HG02571 (cell line): Measurements from ENCODE around the gene ZRANB1.
"Not testable (repeated sequence)": the region's sequence is repeated elsewhere in the genome, so short reads cannot be mapped to it uniquely, and the experiment has no call there.

ENCODE experiments used
- ATAC-seq: cut with Tn5 transposase; IDR thresholded peaks from one replicate; pipeline ENCODE4 v1.9.1; 2021; ENCODE audit warnings: mild to moderate bottlenecking, moderate library complexity; ENCODE audit not compliant: unreplicated experiment

Gene ZRANB1

DNA sequence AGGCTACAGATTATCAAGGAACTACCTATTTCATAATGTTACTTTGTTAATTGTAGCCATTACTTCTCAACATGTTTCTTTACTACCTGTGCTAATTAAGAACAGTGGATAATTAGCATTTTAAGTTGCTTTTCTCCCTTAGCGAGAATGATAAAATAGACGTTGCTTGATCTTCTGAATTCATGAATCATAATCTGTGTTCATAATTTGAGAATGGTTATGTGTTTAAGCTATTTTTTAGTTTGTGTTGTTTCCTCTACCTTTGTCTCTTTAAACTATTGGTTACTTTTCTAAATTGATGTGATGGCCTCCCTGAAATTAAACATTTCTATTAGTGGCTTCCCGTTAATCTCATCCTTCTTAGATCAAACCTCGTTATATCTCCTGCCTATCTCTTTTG lies at the start of gene ZRANB1:
TSS of gene ZRANB1 (plus strand) at position 301 of the 400 bp plus-strand sequence. CDS start 371 bp downstream, outside the sequence.
- ATAC-seq = no peak

- no peak for ATAC-seq
Measured at GRCh38 chr10:124892905-124893304, 49.0 kb upstream of the ZRANB1 start.

DNA sequence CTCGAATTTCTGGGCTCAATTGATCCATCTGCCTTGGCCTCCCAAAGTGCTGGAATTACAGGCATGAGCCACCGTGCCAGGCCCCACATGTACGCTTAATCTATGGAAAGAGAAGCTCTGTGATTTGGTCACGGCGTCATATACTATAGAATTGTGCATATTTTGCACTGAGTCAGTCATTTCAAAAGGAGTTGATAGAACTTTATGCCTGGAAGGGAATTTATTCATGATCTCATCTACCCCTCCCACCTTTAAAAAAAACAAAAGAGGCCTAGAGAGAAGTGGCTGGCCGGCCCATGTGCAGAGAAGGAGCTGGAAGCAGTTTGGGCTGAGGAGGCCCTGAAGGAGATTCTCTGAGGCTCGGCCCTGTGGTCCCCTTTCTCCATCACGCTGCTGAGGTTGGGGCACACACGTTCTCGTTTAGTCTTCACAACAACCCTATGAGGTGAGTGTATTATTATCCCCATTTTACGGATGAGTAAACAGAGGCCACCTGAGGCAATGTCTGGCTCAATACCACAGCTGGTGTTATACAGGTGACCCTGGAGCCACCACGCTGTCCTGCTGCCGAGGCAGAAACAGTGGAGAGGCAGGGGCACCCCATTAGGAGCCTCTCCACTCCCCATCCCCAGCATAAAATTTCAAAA lies 47.2 kb upstream of the ZRANB1 start:
- ATAC-seq = no peak

GRCh38 chr10:124896751-124897150 lies 45.2 kb upstream of the ZRANB1 start:
- ATAC-seq = no peak

DNA sequence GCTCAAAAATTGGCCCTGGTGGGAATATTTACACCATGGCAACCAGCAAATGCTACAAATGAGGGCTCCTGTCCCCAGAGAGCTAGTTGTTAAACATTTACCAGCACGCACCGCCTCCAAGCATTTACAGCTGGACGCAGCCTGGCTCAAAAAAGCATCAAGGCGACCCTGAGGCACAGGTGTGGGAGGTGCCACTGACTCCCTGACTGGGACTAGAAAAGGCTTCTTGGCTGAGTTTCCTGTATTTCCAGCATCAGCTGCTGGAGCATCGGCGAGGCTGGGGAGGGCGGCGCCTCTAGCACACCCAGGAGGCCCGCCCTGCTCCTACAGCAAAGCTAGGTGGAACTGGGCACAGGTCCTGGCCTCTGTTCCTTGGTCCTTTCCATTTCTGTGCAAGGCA lies 43.5 kb upstream of the ZRANB1 start:
- ATAC-seq = no peak

DNA sequence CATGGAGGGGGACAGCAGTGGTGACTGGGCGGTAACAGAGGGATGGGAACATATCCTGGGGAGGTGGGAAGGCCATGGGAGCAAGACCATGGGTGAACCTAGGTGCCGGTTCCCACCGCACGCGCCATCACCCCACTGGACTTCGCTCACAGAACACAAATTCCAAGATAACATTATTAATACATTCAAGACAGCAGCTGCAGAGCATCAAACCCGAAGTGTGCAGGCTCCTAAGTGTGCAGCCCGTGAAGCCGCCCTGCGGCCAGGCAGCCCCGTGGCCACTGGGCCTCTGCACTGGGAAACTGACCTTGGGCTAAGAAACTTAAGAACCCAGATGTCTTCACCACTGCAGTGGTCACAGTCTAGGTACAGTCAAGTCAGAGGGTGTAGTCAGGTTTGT lies 42.8 kb upstream of the ZRANB1 start:
- no peak for ATAC-seq

- ATAC-seq = no peak
Measured at GRCh38 chr10:124902462-124902861, 39.5 kb upstream of the ZRANB1 start.

DNA sequence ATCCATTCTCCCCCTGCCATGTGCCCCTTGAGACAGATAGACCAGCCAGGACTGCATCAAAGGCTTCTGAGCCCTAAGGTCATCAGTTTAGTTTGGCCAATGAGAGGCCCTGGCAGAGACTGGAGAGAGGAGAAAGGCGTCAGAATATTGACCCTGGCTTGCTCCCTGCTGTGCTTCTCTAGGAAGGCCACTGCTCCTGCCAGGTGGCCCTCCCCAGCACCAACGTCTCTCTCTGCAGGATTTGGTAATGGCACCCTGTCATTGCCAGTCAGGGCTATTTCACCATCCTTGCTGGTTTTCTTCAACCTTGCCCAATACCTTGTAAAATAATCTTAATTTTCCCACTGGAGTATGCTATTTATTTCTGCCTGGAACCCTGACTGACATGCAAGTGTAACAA lies 38.8 kb upstream of the ZRANB1 start:
- ATAC-seq = no peak

GRCh38 chr10:124904796-124905195 lies 37.1 kb upstream of the ZRANB1 start:
- ATAC-seq = no peak

- ATAC-seq = no peak
Measured at GRCh38 chr10:124906551-124907001, 35.3 kb upstream of the ZRANB1 start.

- ATAC-seq = no peak
Measured at GRCh38 chr10:124909563-124909962, 32.4 kb upstream of the ZRANB1 start.

DNA sequence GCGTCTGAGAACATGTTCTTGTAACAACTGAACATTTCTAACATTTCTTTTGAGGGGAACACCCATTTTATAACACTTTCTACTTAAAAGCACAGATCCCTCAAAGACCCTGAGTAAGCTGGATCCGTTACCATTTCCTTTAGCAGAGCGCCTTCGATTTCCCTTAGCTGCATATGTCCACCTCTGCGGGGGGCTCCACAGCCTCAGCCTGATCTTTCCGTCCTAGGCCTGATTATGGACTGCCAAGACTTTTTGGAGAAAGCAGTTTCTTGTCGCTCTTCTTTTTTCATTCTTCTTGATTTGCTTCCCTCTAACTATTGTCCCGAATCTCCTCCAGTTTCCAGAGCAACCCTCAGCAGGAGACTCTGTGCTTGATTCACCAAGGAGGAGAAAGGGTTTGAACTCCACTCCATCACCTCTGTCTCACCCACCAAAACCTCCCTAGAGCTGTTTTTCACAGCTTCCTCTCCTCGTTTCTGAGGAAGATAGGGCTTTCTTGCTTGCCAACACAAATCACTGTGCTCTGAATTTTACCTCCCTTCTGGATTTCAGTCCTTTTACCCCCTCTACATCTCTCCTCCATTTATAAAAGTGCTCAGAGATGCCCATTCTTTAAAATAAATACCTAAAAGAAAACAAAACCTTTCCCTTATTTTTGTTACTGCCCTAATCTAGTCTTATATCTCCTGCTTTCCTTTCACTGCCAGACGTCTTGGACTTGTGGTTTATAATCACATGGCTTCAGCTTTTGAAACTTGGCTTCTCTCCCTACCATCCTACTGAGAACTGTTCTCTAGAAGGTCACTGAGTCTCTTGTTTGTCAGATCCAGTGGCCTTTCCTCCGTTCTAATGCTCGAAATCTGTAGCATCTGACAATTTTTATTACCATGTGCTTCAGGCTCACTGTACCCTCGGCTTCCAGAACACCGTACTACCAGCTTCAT lies 30.5 kb upstream of the ZRANB1 start:
- no peak for ATAC-seq

GRCh38 chr10:124912101-124912886 lies 29.6 kb upstream of the ZRANB1 start:
- ATAC-seq = no peak

- ATAC-seq = no peak
Measured at GRCh38 chr10:124913167-124913566, 28.8 kb upstream of the ZRANB1 start.

- ATAC-seq = not testable (repeated sequence)
Measured at GRCh38 chr10:124914398-124914797, 27.5 kb upstream of the ZRANB1 start.

GRCh38 chr10:124916098-124916584 lies 25.8 kb upstream of the ZRANB1 start:
- no peak for ATAC-seq

GRCh38 chr10:124916585-124917427 lies 25.1 kb upstream of the ZRANB1 start:
- ATAC-seq = peak; percentile 95

GRCh38 chr10:124917428-124918190 lies 24.3 kb upstream of the ZRANB1 start:
- no peak for ATAC-seq

GRCh38 chr10:124918191-124918830 lies 23.6 kb upstream of the ZRANB1 start:
- no peak for ATAC-seq
